Measurements from ENCODE around the gene NEBL.

DNA sequence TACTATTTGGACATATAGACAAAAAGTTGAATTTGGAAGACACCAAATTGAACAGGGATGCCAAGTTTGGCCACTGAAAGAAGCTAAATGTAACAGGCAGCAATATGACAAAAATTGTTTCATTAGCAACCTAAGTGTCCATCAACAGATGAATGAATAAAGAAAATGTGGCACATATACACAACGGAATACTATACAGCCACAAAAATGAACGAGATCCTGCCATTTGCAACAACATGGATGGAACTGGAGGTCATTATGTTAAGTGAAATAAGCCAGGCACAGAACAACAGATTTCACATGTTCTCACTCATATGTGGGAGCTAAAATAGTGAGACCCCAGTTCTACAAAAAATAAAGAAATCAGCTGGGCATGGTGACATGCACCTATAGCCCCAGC, 43.8 kb downstream of the NEBL start:
- TF ChIP-seq, protein P1, sequence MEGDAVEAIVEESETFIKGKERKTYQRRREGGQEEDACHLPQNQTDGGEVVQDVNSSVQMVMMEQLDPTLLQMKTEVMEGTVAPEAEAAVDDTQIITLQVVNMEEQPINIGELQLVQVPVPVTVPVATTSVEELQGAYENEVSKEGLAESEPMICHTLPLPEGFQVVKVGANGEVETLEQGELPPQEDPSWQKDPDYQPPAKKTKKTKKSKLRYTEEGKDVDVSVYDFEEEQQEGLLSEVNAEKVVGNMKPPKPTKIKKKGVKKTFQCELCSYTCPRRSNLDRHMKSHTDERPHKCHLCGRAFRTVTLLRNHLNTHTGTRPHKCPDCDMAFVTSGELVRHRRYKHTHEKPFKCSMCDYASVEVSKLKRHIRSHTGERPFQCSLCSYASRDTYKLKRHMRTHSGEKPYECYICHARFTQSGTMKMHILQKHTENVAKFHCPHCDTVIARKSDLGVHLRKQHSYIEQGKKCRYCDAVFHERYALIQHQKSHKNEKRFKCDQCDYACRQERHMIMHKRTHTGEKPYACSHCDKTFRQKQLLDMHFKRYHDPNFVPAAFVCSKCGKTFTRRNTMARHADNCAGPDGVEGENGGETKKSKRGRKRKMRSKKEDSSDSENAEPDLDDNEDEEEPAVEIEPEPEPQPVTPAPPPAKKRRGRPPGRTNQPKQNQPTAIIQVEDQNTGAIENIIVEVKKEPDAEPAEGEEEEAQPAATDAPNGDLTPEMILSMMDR (conservative IDR thresholded peaks at IDR 0.05), result no peak
- TF ChIP-seq ZFX (IDR thresholded peaks at IDR 0.05), result no peak
